Measurements from ENCODE around the gene ZNF22.

The ZNF22 gene

GRCh38 chr10:44977287-44978212 is 23.2 kb upstream of the ZNF22 start:
- DNase-seq (ENCODE audit: low spot score), result no peak

- no peak for DNase-seq (ENCODE audit: low spot score)
These were observed 22.5 kb upstream of the ZNF22 start for GRCh38 chr10:44978213-44978569.

- DNase-seq (ENCODE audit: low spot score), result no peak
These were observed 22.0 kb upstream of the ZNF22 start, which contains the start of gene DEPP1 for GRCh38 chr10:44978570-44979280. TSS of gene DEPP1 (minus strand) at chr10:44978809. CDS start at chr10:44978030, 779 bp downstream.

GRCh38 chr10:44979281-44980191 is 21.2 kb upstream of the ZNF22 start:
- DNase-seq (ENCODE audit: low spot score), result no peak

- DNase-seq (ENCODE audit: low spot score), result no peak
These were observed 20.2 kb upstream of the ZNF22 start for GRCh38 chr10:44980309-44981171.

GRCh38 chr10:44981172-44982113 is 19.3 kb upstream of the ZNF22 start:
- no peak for DNase-seq (ENCODE audit: low spot score)

GRCh38 chr10:44982114-44982460 is 18.6 kb upstream of the ZNF22 start:
- DNase-seq (ENCODE audit: low spot score), result no peak

- DNase-seq (ENCODE audit: low spot score), result no peak
These were observed 18.2 kb upstream of the ZNF22 start for GRCh38 chr10:44982496-44982895.

- DNase-seq (ENCODE audit: low spot score), result no peak
These were observed 17.4 kb upstream of the ZNF22 start for GRCh38 chr10:44983066-44983894.

- DNase-seq (ENCODE audit: low spot score), result no peak
These were observed 16.8 kb upstream of the ZNF22 start for GRCh38 chr10:44983895-44984278.

GRCh38 chr10:44984671-44985101 is 16.0 kb upstream of the ZNF22 start:
- no peak for DNase-seq (ENCODE audit: low spot score)

GRCh38 chr10:44985175-44985681 is 15.5 kb upstream of the ZNF22 start:
- DNase-seq (ENCODE audit: low spot score), result no peak

GRCh38 chr10:44986179-44986578 is 14.5 kb upstream of the ZNF22 start:
- no peak for DNase-seq (ENCODE audit: low spot score)

- DNase-seq (ENCODE audit: low spot score), result no peak
These were observed 14.1 kb upstream of the ZNF22 start for GRCh38 chr10:44986670-44987069.

- DNase-seq (ENCODE audit: low spot score), result no peak
These were observed 11.7 kb upstream of the ZNF22 start for GRCh38 chr10:44988957-44989585.

- DNase-seq (ENCODE audit: low spot score), result no peak
These were observed 11.0 kb upstream of the ZNF22 start for GRCh38 chr10:44989597-44990301.

GRCh38 chr10:44990302-44990655 is 10.4 kb upstream of the ZNF22 start:
- no peak for DNase-seq (ENCODE audit: low spot score)

GRCh38 chr10:44990965-44991364 is 9.8 kb upstream of the ZNF22 start:
- no peak for DNase-seq (ENCODE audit: low spot score)

All from putamen (tissue), 1 donor.